ENCODE measurements around the gene SLC45A1. TPM values are rescaled to one million over a fixed set of nuclear protein-coding genes. Genes with fewer than 3 reads are reported as not detected.

Gene SLC45A1
- total RNA-seq, 1 donor from 2014 or later = 0.33 TPM

DNA sequence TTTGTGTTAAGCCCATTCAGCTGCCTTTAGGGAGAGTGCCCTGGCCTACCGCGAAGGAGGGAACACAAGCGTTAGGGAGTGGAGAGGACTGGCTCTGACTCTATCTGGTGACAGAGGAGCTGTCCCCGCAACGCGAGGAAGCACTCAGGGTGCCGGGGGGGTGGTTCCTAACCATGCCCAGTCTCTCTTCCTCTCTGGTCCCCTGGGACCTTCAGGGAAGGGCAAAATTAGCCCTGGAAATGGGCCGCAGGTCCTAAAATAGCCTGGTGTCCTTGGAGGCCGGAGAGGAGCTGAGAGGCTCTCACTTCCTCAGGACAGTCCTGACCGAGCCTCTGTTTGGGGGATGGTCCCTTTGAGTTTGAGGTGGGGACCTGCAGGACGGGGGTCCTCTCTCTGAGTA is 5.8 kb downstream of the SLC45A1 start:
- no peak for ATAC-seq (ENCODE audit: low read depth)
- peaks cover 6% of the 10 kb centered on the region for H3K27me3 Mint-ChIP-seq
- no peak overlapping the region for H3K4me3 Mint-ChIP-seq
- ChIA-PET CTCF (no interaction called here), POLR2A (interaction anchor here (0.6 kb wide), 1 partner anchor 349 kb away, joined by 4 read pairs; no protein-coding TSS in a partner anchor)
- H3K36me3 Mint-ChIP-seq (ENCODE audit: low read depth) = no peaks in the 10 kb centered on the region
- no peaks in the 10 kb centered on the region for H3K9me3 Mint-ChIP-seq
- no peak overlapping the region for H3K27ac Mint-ChIP-seq
- peaks cover 6% of the 10 kb centered on the region for H3K4me1 Mint-ChIP-seq
- intact Hi-C loops (cut with micrococcal nuclease) = no loop called here
- no peak for DNase-seq
- no peak for TF ChIP-seq CTCF (IDR thresholded peaks at IDR 0.05)

GRCh38 chr1:8324176-8324810 is 6.4 kb downstream of the SLC45A1 start:
- peaks cover 3% of the 10 kb centered on the region for H3K27me3 Mint-ChIP-seq

GRCh38 chr1:8325771-8326170 is 7.9 kb downstream of the SLC45A1 start:
- ChIA-PET CTCF (interaction anchor here (0.6 kb wide), 1 partner anchor 29 kb away, joined by 3 read pairs; no protein-coding TSS in a partner anchor), POLR2A (no interaction called here)
- intact Hi-C loops (cut with micrococcal nuclease) = no loop called here
- Mint-ChIP-seq H3K27me3 (no peaks in the 10 kb centered on the region), H3K4me1 (no peaks in the 10 kb centered on the region), H3K9me3 (no peaks in the 10 kb centered on the region), H3K27ac (no peak overlapping the region), H3K36me3 (ENCODE audit: low read depth) (no peaks in the 10 kb centered on the region), H3K4me3 (no peak overlapping the region)
- ATAC-seq (ENCODE audit: low read depth) = no peak
- DNase-seq = no peak
- TF ChIP-seq CTCF (IDR thresholded peaks at IDR 0.05) = no peak

More at GRCh38 chr1:8324176-8324810, 6.4 kb downstream of the SLC45A1 start:
- H3K36me3 Mint-ChIP-seq (ENCODE audit: low read depth) = no peaks in the 10 kb centered on the region
- no peaks in the 10 kb centered on the region for H3K9me3 Mint-ChIP-seq
- POLR2A ChIA-PET = interaction anchor here (0.6 kb wide), 3 partner anchors 337 to 402 kb away, joined by 4 to 13 read pairs (median 6); no protein-coding TSS in a partner anchor
- no peak for ATAC-seq (ENCODE audit: low read depth)
- H3K27ac Mint-ChIP-seq = no peak overlapping the region
- intact Hi-C loops (cut with micrococcal nuclease) = no loop called here
- CTCF ChIA-PET = no interaction called here
- H3K4me3 Mint-ChIP-seq = no peak overlapping the region
- no peak for DNase-seq
- peaks cover 1% of the 10 kb centered on the region for H3K4me1 Mint-ChIP-seq
- TF ChIP-seq CTCF (IDR thresholded peaks at IDR 0.05) = no peak

- H3K9me3 Mint-ChIP-seq = no peaks in the 10 kb centered on the region
- TF ChIP-seq CTCF (IDR thresholded peaks at IDR 0.05) = no peak
- intact Hi-C loops (cut with micrococcal nuclease) = no loop called here
- H3K4me3 Mint-ChIP-seq = no peak overlapping the region
- ATAC-seq (ENCODE audit: low read depth) (no peak), DNase-seq (no peak)
- no peaks in the 10 kb centered on the region for H3K27me3 Mint-ChIP-seq
- no peaks in the 10 kb centered on the region for H3K36me3 Mint-ChIP-seq (ENCODE audit: low read depth)
- POLR2A ChIA-PET = no interaction called here
- CTCF ChIA-PET = no interaction called here
- no peaks in the 10 kb centered on the region for H3K4me1 Mint-ChIP-seq
- no peak overlapping the region for H3K27ac Mint-ChIP-seq
Observed at GRCh38 chr1:8326265-8326664, 8.4 kb downstream of the SLC45A1 start.

GRCh38 chr1:8328271-8328670 is 10.4 kb downstream of the SLC45A1 start:
- Mint-ChIP-seq H3K9me3 (no peaks in the 10 kb centered on the region), H3K36me3 (ENCODE audit: low read depth) (no peaks in the 10 kb centered on the region), H3K4me3 (no peak overlapping the region), H3K27me3 (no peaks in the 10 kb centered on the region), H3K27ac (no peak overlapping the region), H3K4me1 (no peaks in the 10 kb centered on the region)
- ATAC-seq (ENCODE audit: low read depth) = no peak
- ChIA-PET POLR2A (no interaction called here), CTCF (no interaction called here)
- no peak for TF ChIP-seq CTCF (IDR thresholded peaks at IDR 0.05)
- intact Hi-C loops (cut with micrococcal nuclease) = no loop called here
- DNase-seq = no peak

Data from activated B cell treated with CpG ODN at 0.5 μM for 24 hours (primary cell).